Measurements from ENCODE around the gene FADS2. TPM values are rescaled to one million over a fixed set of nuclear protein-coding genes. Genes with fewer than 3 reads are reported as not detected.

Gene FADS2
- total RNA-seq, 2 experiments from 2014 or later = 0.08 to 0.33 TPM

DNA sequence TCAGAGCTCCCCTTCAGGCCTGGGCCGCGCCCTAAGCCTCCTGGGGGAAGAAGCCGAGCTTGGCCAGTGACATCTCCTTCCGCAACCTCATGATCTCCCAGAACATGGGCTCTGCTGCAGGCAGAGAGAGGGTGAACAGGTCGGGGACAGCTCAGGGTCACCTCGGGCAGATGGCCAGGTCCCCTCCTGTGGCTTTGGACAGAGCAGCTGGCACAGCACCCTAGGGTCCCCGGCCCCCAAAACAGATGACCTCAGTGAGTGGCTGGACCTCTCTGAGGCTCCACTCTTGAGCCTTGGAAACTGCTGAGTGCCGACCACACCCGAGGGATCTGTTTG lies 70.1 kb downstream of the FADS2 start:
- Mint-ChIP-seq H3K4me3 (no peak overlapping the region), H3K9me3 (no peaks in the 10 kb centered on the region), H3K27ac (no peak overlapping the region), H3K4me1 (ENCODE audit: low read depth) (peaks cover 6% of the 10 kb centered on the region), H3K27me3 (no peaks in the 10 kb centered on the region), H3K36me3 (ENCODE audit: low read depth) (no peaks in the 10 kb centered on the region)
- Histone ChIP-seq H3K36me3 (ENCODE audit: insufficient read depth, low read length) (no peaks in the 10 kb centered on the region), H3K27me3 (ENCODE audit: control insufficient read depth in 1 of 2, insufficient read depth in 2 of 2, low read length in 2 of 2) (no peaks in the 10 kb centered on the region), H3K27ac (ENCODE audit: low read depth in 1 of 2, low read length in 2 of 2) (no peak overlapping the region), H3K9me3 (ENCODE audit: control insufficient read depth in 1 of 2, insufficient read depth in 1 of 2, low read length in 2 of 2) (no peaks in the 10 kb centered on the region), H3K4me3 (ENCODE audit: low read length) (no peak overlapping the region), H3K4me1 (ENCODE audit: insufficient read depth, low read length) (peaks cover 9% of the 10 kb centered on the region)
- intact Hi-C loops (cut with DNase I, micrococcal nuclease) = loop anchor here (1.0 to 5.0 kb wide), 5 partner anchors 49 to 210 kb away; partner anchors contain the start of gene FTH1 (in 2 of the 2)
- DNase-seq (peak in 1 of 14 experiments; percentile 36), ATAC-seq (ENCODE audit: poor library complexity) (no peak)
- CTCF ChIA-PET = interaction anchor here (0.6 to 8.1 kb wide), 25 partner anchors 17 to 226 kb away, joined by 3 to 207 read pairs (median 5); partner anchors contain the start of genes FTH1 and INCENP
- POLR2A ChIA-PET = interaction anchor here (1.4 to 2.0 kb wide), 3 partner anchors 70 to 184 kb away, joined by 3 to 10 read pairs (median 5); partner anchors contain the start of gene FTH1
- TF ChIP-seq, protein P1, sequence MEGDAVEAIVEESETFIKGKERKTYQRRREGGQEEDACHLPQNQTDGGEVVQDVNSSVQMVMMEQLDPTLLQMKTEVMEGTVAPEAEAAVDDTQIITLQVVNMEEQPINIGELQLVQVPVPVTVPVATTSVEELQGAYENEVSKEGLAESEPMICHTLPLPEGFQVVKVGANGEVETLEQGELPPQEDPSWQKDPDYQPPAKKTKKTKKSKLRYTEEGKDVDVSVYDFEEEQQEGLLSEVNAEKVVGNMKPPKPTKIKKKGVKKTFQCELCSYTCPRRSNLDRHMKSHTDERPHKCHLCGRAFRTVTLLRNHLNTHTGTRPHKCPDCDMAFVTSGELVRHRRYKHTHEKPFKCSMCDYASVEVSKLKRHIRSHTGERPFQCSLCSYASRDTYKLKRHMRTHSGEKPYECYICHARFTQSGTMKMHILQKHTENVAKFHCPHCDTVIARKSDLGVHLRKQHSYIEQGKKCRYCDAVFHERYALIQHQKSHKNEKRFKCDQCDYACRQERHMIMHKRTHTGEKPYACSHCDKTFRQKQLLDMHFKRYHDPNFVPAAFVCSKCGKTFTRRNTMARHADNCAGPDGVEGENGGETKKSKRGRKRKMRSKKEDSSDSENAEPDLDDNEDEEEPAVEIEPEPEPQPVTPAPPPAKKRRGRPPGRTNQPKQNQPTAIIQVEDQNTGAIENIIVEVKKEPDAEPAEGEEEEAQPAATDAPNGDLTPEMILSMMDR (IDR thresholded peaks at IDR 0.05) = no peak

DNA sequence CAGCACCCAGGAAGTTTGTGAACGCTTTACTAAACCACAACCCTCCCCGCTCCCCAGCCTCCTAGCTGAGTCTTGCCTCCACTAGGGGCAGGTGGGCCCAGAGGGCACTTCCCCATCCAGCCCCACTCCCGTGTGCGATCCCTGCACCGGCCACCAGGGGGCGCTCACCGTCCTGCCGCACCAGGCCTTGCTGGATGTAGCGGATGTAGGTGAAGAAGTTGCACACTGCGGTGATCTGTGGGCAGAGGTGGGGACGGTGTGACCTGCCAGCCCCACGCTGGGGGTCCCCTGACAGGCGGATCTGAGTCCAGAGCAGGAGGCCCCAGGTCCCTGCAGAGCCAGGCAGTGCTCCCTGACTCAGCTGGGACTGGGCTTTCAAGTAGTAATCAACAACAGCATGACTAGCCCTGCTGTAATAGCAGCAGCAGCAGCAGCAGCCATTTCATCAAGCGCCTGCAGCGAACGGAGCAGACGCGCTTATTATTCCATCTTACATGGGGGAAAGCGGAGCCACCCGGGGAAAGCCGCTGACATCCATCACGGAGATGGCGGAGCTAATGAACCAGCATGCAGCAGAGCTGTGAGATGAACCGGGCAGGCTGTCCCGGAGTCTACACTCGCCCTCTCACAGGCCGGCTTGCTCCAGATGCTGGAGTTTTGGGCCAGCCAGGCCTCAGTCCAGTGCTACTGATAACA lies 71.2 kb downstream of the FADS2 start:
- peak; percentile 98 for ATAC-seq (ENCODE audit: poor library complexity)
- no peaks in the 10 kb centered on the region for H3K27me3 ChIP-seq (ENCODE audit: control insufficient read depth in 1 of 2, insufficient read depth in 2 of 2, low read length in 2 of 2)
- H3K27ac Mint-ChIP-seq = no peak overlapping the region
- H3K4me1 ChIP-seq (ENCODE audit: insufficient read depth, low read length) = peaks cover 9% of the 10 kb centered on the region
- intact Hi-C loops (cut with DNase I, micrococcal nuclease) = loop anchor here (1.0 to 5.0 kb wide), 7 partner anchors 48 to 209 kb away; partner anchors contain the start of gene FTH1 (in 2 of the 2)
- TF ChIP-seq, protein P1 (IDR thresholded peaks at IDR 0.05) = peak; percentile 98
- H3K4me1 Mint-ChIP-seq (ENCODE audit: low read depth) = peaks cover 6% of the 10 kb centered on the region
- DNase-seq = peak; percentile 87 to 97 (median 93)
- CTCF ChIA-PET = interaction anchor here (0.6 to 8.1 kb wide), 41 partner anchors 9 to 225 kb away, joined by 3 to 207 read pairs (median 4); partner anchors contain the start of genes FADS3, FTH1 and INCENP
- H3K27me3 Mint-ChIP-seq = no peaks in the 10 kb centered on the region
- no peaks in the 10 kb centered on the region for H3K9me3 ChIP-seq (ENCODE audit: control insufficient read depth in 1 of 2, insufficient read depth in 1 of 2, low read length in 2 of 2)
- H3K4me3 ChIP-seq (ENCODE audit: low read length) = no peak overlapping the region
- H3K36me3 Mint-ChIP-seq (ENCODE audit: low read depth) = no peaks in the 10 kb centered on the region
- H3K27ac ChIP-seq (ENCODE audit: low read depth in 1 of 2, low read length in 2 of 2) = no peak overlapping the region
- H3K36me3 ChIP-seq (ENCODE audit: insufficient read depth, low read length) = no peaks in the 10 kb centered on the region
- H3K9me3 Mint-ChIP-seq = no peaks in the 10 kb centered on the region
- no peak overlapping the region for H3K4me3 Mint-ChIP-seq
- POLR2A ChIA-PET = interaction anchor here (0.6 to 1.6 kb wide), 7 partner anchors 8 to 209 kb away, joined by 3 to 12 read pairs (median 3); partner anchors contain the start of genes FADS3 and FTH1

DNA sequence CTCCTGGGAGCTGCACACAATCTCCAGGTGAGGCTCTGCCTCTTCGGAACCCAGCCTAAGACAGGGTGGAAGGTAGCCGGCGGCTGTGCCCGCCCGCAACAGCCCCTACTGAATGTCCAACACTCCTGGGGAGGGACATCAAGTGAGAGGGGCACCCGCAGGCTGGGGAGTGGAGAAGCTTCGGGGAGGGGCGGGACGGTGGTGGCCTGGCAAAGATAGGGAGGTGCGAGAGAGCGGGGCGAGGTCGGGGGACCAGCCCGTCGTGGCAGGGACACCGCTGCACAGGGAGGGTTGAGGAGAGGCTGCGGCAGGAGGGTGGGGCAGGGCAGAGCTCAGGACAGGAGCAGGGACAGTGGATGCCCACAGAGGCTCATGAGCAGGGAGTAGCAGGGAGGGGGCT lies 72.2 kb downstream of the FADS2 start:
- Histone ChIP-seq H3K9me3 (ENCODE audit: control insufficient read depth in 1 of 2, insufficient read depth in 1 of 2, low read length in 2 of 2) (no peaks in the 10 kb centered on the region), H3K4me1 (ENCODE audit: insufficient read depth, low read length) (peaks cover 13% of the 10 kb centered on the region), H3K4me3 (ENCODE audit: low read length) (no peak overlapping the region), H3K36me3 (ENCODE audit: insufficient read depth, low read length) (no peaks in the 10 kb centered on the region), H3K27me3 (ENCODE audit: control insufficient read depth in 1 of 2, insufficient read depth in 2 of 2, low read length in 2 of 2) (no peaks in the 10 kb centered on the region), H3K27ac (ENCODE audit: low read depth in 1 of 2, low read length in 2 of 2) (no peak overlapping the region)
- Mint-ChIP-seq H3K9me3 (no peaks in the 10 kb centered on the region), H3K4me3 (no peak overlapping the region), H3K4me1 (ENCODE audit: low read depth) (peaks cover 6% of the 10 kb centered on the region), H3K27me3 (no peaks in the 10 kb centered on the region), H3K36me3 (ENCODE audit: low read depth) (no peaks in the 10 kb centered on the region), H3K27ac (no peak overlapping the region)
- TF ChIP-seq, protein P1 (IDR thresholded peaks at IDR 0.05) = no peak
- ChIA-PET POLR2A (interaction anchor here (1.1 kb wide), 1 partner anchor 125 kb away, joined by 3 read pairs; no protein-coding TSS in a partner anchor), CTCF (interaction anchor here (3.7 to 8.1 kb wide), 3 partner anchors 47 to 209 kb away, joined by 44 to 207 read pairs (median 132); no protein-coding TSS in a partner anchor)
- DNase-seq (no peak), ATAC-seq (ENCODE audit: poor library complexity) (no peak)
- intact Hi-C loops (cut with DNase I, micrococcal nuclease) = no loop called here

All from CD4-positive, alpha-beta T cell (primary cell).